GM12872 (cell line): ENCODE measurements around the gene CHD5.

Experiments
- CTCF ChIP-seq: IDR thresholded peaks from 3 replicates; pipeline ENCODE4 v1.5.1; 2011; ENCODE audit warnings: low read depth, mild to moderate bottlenecking, low read length, moderate library complexity; ENCODE audit not compliant: insufficient read depth

CHD5 gene

DNA sequence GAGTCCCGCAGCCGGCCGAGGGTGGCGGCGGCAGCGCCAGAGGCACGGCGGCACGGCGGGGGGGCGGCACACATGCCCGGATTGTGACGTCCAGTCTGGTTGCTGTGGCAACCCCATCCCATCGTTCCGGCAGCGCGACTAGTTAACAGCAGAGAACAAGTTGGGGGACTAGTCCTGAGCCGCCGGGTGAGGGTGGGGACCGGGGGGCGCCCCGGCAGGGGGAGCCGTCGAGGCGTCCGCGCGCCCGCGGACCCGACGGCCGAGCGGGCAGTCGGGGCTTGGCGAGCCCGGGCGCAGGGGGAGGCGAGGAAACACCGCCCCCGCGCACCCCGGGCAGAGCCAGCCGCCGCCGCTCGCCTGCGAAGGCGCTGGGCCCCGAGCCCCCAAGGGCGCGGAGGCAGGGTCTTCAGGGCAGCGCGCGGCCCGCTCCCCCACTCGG is at the start of gene CHD5:
Gene CHD5, minus strand, starts transcription at position 54 of the 439 bp plus-strand sequence. CDS start 298 bp downstream, outside the sequence.
- no peak for TF ChIP-seq CTCF

DNA sequence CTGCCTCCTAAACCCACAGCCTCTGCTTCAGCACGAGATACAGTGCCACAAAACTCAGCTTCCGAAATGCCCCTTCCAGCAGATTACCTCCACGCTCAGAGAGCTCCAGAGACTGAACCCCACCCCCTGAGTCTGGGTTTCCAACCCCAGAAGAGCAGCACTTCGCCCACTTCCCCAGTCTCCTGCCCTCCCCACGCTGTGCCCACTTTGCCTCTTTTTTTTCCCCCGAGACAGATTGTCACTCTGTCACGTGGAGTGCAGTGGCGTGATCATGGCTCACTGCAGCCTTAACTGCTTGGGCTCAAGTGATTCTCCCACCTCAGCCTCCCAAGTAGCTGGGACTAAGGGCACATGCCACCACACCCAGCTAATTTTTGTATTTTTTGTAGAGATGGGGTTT is 45.5 kb upstream of the CHD5 start:
- no peak for TF ChIP-seq CTCF

GRCh38 chr1:6224718-6225117 is 44.6 kb upstream of the CHD5 start:
- TF ChIP-seq CTCF: no peak

DNA sequence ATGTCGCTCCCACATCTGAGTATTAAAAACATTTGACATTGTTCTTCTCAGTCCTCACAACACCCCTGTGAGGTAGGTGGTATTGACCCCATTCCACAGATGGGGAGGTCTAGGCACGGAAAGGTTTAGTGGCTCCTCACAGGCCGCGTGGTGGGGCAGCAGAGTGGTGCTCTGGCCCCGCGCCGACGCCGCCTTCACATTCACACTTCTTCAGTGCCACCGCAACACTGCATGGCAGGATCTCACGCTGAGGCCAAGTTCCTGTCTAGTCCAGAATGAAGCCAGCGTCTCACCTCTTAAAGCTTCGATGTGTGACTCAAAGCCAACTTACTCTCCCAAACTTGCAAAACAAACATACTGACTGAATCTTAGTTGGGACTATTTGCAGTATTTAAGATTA is 43.5 kb upstream of the CHD5 start:
- no peak for TF ChIP-seq CTCF

DNA sequence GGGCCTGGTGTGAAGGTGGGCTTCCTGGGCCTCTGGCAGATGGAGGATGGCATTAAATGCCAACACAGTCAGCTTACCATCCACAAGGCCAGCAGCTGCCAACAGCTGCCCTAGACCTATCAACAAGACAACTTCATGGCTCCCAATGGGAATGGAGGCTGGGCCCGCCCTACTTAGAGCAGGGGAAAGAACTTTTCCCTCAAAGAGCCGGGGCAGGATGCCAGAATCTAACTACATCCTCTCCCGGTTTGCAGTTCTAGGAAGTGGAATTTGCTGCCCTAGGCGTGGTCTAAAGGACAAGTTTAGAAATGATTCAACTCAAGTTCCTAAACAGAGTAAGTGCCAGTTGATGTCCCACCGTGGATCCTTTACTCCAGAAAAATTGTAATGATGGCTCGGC is 42.5 kb upstream of the CHD5 start:
- no peak for TF ChIP-seq CTCF

DNA sequence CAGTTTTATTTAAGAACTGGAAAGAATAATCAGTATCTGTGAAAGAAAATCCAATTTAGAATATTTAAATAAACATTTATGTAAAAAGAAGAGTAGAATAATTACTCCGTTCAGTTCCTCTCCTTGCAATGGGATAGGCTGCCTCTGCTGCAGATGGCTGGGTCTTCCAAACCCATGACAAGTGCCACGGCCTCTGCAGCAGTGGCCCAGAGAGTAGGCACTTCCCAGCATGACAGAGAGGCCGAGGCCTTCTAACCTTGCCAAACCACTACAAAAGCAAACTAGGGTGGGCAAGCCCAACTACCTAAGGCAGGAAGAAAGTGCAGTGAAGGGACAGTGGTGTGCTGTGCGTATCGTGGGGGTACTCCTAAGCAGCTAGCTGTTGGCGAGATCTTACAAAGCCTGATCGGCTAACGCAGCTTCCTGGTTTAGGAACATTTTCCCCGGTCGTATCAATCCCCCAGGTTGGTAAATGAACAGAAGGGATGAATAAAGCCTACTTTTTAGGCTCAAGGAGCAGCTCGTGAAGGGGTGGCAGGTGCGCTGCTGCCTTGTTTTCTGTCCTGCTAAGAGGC is 41.2 kb upstream of the CHD5 start:
- TF ChIP-seq CTCF: no peak

GRCh38 chr1:6220236-6220635 is 40.1 kb upstream of the CHD5 start:
- TF ChIP-seq CTCF: no peak
